K562 (cell line): ENCODE data around the gene ZNF138.

Experiments
- BRCA1 ChIP-seq, 2 experiments: fragments of 450-650 bp in 1 of 2; sonication (generic) in 1 of 2; formaldehyde crosslinking in 1 of 2; IDR thresholded peaks; 2 replicates each; pipeline versions ENCODE4 v1.5.0 to v1.6.1; 2017 to 2020; ENCODE audit warnings: mild to moderate bottlenecking in 1 of 2, missing genetic modification reagents in 1 of 2
- HIVEP1 ChIP-seq: fragments of 250-450 bp; sonication (Bioruptor Pico); IDR thresholded peaks from 2 replicates; pipeline ENCODE4 v1.4.0; 2020; ENCODE audit warnings: mild to moderate bottlenecking
- KDM1A ChIP-seq, 2 experiments: fragments of 450-650 bp; IDR thresholded peaks; 2 replicates each; pipeline ENCODE4 v1.6.1; 2016; ENCODE audit warnings: mild to moderate bottlenecking in 2 of 2
- NFRKB ChIP-seq: fragments of 450-650 bp; IDR thresholded peaks from 2 replicates; pipeline ENCODE4 v1.6.1; 2016; ENCODE audit warnings: low read depth
- POLR2G ChIP-seq: fragments of 200-400 bp; formaldehyde crosslinking; IDR thresholded peaks from 2 replicates; pipeline ENCODE4 v1.6.1; 2017; ENCODE audit warnings: low read depth, mild to moderate bottlenecking, antibody characterized with exemption, low read length, moderate library complexity
- ZNF398 ChIP-seq: fragments of 250-450 bp; sonication (Bioruptor Pico); IDR thresholded peaks from 2 replicates; pipeline ENCODE4 v1.8.0; 2021; ENCODE audit warnings: moderate library complexity, mild to moderate bottlenecking, inconsistent platforms

- no peak for TF ChIP-seq ZNF398 (CRISPR knock-in tag)
- no peak for TF ChIP-seq NFRKB
- TF ChIP-seq BRCA1 (IDR thresholded peaks at IDR 0.05), result no peak
- no peak for TF ChIP-seq BRCA1 (CRISPR knock-in tag; IDR thresholded peaks at IDR 0.05)
- TF ChIP-seq HIVEP1 (CRISPR knock-in tag), result no peak
- no peak for TF ChIP-seq POLR2G
- TF ChIP-seq KDM1A (IDR thresholded peaks at IDR 0.05), result no peak
Measured at GRCh38 chr7:64873517-64873916, 79.3 kb downstream of the ZNF138 start.
